ENCODE measurements around the gene PPP2R2D. TPM values are rescaled to one million over a fixed set of nuclear protein-coding genes. Genes with fewer than 3 reads are reported as not detected.

PPP2R2D gene
- total RNA-seq = 43.1 TPM
- long read RNA-seq, full-length matches to known transcripts = 36 of 106 reads
- long read RNA-seq, partial matches to known transcripts = 12 of 106 reads
- long read RNA-seq, other reads (novel, unspliced or antisense) = 58 of 106 reads

DNA sequence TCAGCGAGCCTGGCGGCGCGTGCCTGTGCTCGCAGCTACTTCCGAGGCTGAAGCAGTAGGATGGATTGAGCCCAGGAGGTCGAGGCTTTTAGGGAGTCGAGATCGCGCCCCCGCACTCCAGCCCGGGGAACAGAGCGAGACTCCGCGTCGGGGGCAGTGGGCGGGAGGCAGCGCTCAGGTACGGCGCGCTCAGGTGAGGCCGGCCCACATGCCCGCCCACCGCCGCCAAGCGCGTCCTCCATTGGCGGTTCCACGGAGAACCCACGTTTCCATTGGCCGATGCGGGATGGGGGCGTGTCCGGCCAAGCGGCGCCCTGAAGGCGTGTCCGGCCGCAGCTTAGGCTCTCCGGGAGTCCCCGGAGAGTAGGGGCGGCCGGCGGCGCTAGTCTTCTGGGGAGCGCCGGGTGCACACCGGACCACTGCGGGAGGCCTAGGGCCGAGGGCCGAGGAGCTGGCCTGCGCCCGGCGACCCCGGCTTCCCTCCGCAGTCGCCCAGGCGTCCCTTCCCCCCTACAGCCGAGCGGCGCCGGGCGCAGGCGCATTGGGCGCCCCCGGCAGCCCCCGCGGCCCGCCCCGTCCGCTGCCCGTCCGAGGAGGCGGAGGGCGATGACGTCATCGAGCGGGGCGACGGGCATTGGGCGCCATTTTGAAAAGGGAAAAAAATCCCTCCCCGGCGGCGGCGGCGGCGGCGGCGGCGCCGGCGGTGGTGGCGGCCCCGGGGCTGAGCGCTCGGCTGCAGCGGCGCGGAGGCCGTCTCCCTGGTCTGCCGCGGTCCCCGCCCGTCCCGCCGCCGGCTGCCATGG, at the start of gene PPP2R2D:
Gene PPP2R2D, plus strand, starts transcription at position 659 of the 803 bp plus-strand sequence. Its CDS starts 141 bp downstream, at position 800.
- intact Hi-C loops (cut with micrococcal nuclease) = no loop called here
- peak; percentile 97 for DNase-seq

DNA sequence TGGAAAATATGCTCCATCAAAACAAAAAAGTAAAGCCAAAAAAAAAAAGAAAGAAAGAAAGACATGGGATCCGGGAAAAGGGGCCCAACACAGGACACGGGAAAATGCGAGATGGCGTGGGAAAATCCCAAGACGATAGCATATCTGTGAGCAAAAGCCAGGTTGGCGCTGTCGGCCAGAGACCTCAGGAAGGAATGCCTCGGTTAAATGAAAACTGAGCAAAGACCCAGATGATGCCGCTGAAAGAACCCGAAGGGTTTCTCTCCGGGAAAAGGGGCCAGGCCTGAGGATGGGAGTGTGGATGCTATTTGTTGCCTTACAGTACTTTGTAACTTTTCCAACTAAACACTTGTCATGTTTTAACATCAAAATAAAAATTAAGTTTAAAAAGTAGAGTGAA, 49.5 kb upstream of the PPP2R2D start:
- no peak for DNase-seq

More for the DNA sequence above, at the start of gene PPP2R2D:
- peak; percentile 96 for ATAC-seq

DNA sequence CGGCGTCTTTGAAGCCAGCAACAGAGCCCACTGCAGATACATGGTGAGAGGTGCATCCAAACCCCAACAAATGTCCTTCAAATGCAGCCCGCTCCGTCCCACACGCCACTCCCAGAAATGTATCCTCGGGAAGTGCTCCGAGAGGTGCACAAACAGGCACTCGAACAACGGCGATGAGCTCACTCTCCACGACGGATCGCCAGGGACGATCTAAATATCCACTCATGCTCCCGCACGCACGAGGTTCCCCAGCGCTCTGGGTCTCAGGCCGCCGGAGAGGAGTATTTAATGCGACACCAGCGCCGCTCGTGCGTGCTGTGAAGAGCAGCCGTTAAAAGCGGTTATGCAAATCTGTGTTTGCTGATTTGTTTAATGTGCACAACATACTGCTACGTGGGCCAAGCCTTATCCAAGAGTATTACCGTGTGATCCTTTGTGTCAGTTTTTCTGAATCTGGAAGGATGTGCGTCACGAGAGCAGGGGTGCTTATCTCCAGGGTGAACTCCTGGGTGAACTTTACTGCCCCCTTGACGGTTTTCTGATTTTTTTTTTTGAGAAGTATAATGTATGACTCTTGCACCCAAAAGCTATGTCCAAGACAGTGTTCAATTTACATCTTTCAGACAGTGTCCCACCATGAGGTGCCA, 48.5 kb upstream of the PPP2R2D start:
- DNase-seq (peak; percentile 15), ATAC-seq (no peak)
- intact Hi-C loops (cut with micrococcal nuclease) = no loop called here

More for the DNA sequence above, 49.5 kb upstream of the PPP2R2D start:
- intact Hi-C loops (cut with micrococcal nuclease) = no loop called here
- ATAC-seq = no peak

DNA sequence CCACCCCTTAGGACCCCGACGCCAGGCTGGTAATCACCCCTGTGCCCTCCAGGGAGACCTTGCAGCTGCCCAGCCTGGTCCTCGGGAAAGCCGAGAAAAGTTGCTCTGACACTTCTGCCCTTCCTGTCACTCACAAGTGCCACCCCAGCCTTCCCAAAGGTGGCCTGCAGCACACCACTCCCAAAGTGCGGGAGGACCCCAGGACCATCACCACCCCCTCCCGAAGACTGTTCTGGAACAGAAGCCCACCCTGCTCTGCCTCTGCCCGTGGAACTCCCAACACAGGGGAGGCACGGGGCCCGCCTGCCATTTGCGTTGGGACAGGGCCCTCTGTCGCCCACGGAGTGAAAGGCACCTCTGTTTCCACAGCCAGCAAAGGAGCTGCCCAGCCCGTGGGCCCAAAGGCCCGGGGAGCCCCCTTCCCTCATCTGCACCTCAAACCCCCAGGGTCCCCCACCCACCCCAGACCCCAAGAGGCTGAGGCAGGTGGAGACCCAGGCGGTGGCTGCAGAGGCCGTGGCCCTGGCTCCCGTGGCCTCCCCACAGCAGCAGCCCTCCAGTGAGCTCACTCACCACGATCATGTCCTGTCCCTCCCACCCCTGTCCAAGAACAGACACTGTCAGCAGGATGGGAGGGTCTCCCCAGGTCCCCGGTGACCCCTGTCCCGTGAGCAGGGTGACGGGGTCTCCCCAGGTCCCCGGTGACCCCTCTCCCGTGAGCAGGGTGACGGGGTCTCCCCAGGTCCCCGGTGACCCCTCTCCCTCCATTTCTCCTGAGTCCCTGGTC, 47.8 kb upstream of the PPP2R2D start:
- ATAC-seq = no peak
- intact Hi-C loops (cut with micrococcal nuclease) = no loop called here
- DNase-seq = no peak

DNA sequence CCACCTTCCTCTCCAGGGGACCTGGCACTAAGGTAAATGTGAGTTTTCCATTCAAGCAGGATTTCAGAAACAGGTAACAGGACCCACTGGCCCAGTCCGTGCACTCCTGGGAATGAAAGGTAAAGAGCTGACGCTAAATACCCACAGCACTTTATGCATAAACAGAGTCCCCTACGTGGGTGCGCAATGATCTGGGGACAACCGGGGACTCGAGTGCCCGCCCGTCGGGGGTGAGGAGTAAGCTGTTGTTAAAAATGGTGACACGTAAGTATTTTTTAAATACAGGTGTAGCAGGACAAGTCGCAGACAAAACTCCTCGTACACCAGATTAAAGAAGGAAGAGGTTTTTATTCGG, 47.2 kb upstream of the PPP2R2D start:
- intact Hi-C loops (cut with micrococcal nuclease) = no loop called here
- no peak for ATAC-seq
- no peak for DNase-seq

DNA sequence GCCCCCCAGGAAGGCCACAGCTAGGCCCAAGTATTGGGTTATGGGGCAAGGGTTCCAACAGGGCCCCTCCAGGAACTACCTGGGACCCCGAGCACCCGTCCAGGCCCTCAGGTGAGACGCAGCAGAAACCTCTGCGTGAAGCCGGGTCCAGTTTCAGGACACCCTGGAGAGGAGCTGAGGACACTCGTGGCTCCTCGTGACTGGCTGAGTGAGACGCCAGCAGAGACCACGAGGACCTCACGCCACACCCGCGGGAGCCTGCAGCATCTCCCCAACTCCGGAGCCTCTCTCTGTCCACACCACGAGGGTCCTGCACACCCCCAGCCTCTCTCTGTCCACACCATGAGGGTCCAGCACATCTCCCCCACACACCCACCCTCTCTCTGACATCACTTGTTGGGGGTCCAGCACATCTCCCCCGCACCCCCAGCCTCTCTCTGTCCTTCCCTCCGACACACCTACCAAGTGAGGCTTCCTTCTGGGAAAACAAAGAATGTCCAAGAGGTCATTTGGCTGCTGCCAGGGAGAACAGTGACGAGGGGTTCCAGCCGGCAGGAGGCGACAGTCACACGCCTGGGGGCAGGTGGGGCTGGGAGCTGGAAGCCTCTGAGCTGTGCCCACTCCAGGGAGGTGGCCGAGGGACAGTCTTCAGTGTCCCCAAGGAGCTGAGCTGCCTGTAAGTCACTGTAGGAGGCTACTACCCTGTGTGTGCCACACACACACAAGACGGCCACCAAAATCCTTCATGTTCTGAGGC, 46.1 kb upstream of the PPP2R2D start:
- no peak for ATAC-seq
- no peak for DNase-seq
- intact Hi-C loops (cut with micrococcal nuclease) = no loop called here

DNA sequence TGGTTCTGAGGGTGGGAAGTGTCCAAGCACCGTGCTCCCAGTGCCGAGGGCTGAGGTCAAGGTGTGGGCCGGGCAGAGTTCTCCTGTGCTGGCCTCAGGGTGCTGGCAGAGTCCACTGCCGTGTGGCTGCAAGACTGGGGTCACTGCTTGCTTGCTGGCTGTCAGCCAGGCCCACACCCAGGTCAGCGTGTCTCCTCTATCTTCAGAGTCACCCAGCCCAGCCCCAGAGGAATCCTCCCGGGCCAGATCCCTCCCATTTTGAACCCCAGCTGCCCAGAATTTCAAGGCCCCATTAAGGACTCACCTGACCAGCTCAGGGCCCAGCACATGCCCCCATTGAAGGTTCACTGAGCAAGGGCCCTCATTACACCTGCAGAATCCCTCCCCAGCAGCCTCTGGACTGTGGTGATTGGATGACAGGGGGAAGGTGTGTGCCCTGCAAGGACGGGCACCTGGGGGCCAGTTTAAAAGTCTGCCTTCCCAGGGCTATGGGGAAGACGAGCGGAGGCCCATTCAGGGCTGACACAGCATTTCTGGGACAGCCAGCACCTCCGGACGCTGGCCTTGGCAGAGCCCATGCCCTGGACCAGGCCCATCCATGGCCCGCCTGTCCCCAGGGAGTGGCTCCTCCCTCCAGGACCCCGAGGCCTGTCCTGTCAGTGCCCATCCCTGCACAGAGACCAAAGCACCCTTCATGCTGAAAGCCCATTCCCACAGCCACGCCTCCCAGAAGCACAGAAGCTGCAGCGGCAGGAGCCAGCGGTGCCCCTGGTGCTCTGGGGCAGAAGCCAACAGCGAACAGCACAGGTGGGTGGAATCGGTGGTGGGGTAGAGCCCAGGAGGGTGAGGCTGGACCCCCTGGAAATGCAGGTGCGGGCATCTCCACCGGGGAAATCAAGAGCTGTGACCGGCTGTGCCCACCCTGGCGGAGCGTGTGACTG, 45.1 kb upstream of the PPP2R2D start:
- intact Hi-C loops (cut with micrococcal nuclease) = no loop called here
- ATAC-seq (no peak), DNase-seq (no peak)

DNA sequence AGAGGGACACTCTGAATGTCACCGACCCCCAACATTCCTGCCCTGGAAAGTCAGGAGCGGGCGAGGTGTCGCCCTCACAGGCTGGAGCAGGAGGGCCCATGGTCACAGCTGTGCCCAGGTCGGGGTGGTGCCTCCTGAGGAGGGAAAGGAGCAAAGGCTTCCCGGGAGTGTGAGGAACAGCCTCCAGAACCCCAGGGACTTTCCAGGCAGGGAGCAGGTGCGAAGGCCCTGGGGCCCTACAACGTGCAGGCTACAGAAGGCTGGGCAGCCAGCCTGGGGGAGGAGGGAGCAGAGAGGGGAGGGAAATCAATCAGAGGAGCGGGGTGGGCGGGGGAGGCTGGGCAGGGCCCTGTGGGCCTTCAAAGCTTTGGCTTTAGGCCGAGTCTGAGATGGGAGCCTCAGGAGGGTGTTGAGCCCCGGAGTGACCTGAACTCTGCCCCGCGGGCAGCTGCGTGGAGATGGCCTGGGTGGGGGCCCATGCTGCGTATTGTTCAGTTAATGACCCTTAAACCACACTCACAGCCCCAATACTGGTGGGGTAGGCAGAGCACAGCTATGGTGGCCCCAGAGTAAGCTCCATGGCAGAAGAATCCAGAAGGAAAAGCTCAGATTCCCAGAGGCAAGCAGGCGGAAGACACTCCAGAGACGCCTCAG, 44.2 kb upstream of the PPP2R2D start:
- no peak for ATAC-seq
- intact Hi-C loops (cut with micrococcal nuclease) = no loop called here
- no peak for DNase-seq

DNA sequence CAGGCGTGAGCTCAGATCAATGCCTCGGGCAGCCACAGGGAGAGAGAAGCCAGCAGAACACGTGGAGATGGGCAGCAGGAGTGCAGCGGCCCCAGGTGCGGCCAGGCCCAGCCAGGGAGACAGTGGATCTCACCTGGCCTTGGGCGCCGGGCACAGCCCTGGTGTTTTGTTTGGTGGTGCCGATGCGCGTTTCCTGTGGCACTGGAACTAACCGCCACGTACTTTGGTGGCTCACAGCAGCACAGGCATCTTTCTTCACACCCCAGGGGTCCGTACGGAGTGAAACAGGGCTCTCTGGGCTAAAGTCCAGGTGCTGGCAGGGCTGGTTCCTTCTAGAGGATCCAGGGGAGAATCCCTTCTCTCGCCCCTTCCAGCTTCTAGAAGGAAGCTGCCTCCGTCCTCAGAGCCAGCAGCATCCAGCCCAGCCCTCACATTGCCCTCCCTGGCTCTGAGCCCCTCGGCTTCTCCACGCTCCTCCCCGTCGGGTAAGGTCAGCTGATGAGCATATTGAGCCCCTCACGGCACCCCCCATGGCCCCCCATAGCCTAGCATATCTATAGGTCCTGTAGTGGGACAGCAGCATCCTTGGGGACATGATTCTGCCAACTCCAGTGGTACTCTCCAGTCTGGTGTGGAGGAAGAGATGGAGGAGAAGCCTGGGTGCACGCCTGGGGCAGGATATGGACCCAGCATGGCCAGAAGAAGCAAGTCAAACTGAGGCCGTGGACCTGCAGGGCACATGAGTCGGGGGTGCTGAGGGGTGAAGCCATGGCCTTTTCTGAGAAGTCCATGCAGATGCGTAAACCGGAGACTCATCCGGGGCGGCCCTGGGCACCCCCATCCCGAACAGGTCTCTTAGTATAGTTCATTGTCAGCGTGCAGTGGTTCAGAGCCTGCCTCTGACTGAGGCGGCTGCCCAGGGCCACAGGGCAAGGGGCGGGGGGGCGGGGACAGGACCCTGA, 43.4 kb upstream of the PPP2R2D start:
- ATAC-seq (no peak), DNase-seq (no peak)
- intact Hi-C loops (cut with micrococcal nuclease) = no loop called here

DNA sequence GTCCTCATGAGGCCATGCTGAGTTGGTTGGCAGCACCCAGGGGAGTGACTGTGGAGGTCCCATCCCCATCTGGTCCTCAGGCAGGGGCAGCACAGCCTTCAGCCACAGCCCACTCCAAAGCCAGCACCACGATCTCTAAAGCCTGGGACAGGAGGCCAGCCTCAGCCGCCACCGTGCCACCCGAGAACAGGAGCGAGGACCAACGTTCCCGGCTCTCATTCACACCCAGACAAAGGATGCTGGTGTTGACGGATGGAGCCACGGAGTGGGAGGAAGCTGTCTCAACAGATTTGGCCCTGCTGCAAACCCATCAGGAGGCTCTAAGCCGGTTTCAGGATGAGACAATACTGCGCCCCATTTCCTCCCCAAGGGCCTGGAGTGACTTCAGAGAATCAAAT, 42.7 kb upstream of the PPP2R2D start:
- ATAC-seq (no peak), DNase-seq (no peak)
- intact Hi-C loops (cut with micrococcal nuclease) = no loop called here

DNA sequence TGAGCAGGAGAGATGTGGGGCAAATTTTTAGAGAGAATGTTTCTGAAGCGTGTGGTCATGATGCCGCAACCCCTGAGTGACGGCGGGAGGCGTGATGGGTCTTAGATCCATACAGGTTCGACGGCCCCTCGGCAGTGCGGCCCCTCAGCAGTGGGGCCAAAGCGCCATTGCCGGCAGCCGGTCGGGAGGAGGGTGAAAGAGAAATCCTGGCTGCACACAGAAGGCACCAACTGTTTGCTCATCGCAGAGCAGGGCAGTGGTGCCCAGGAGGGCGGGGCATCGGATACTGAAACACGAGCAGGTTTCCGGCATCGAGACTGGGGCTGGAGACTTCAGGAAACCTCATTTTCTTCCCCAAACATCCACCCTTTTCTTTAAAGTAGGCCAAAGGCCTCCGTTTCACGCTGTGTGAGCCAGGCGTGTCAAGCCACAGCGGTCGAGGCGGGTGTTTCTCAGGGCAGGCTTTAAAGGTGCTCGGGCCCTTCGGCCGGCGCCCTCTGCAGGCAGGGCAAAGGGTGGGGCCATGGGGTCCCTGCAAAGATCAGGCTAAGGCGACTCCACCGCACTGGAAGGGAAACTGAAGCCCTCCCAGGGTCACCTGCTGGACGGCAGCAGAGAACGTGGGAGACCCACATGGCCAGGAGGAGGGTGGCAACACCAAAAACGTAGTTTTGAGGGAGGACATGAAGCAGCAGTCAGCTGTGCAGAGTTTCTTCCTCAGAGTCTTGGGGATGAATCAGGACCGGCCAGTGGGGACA, 42.0 kb upstream of the PPP2R2D start:
- ATAC-seq (no peak), DNase-seq (no peak)
- intact Hi-C loops (cut with micrococcal nuclease) = no loop called here

DNA sequence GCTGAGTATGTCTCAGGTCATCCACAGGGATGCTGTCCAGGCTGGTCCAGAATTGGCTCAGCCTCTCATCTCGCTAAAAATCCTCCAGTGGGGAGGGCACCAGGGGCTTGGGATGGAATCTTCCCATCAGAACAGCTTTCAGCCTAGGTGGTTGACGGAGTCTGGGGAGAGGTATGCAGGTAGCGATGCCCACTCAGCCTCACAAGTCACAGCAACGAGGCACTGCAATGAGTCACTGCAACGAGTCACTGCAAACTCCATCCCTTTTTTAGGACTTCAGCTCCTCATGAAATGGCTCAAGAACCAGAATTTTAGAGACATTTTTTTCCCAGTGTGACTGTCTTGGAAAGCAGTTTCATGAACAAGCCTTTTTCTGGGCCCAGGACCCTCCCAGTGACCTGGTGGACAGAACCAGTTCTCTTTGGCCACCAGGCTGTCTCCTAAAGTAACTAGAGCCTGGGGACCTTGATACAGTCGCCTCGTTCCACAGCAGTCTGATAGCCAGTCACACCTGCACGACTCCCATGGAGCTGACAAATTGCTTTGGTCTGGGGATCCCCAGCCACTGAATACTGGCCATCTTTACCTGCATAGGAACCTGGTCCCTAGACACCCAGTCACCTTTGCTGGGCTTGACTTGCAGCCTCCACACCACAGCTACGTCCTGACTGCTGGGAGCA, 41.3 kb upstream of the PPP2R2D start:
- intact Hi-C loops (cut with micrococcal nuclease) = no loop called here

DNA sequence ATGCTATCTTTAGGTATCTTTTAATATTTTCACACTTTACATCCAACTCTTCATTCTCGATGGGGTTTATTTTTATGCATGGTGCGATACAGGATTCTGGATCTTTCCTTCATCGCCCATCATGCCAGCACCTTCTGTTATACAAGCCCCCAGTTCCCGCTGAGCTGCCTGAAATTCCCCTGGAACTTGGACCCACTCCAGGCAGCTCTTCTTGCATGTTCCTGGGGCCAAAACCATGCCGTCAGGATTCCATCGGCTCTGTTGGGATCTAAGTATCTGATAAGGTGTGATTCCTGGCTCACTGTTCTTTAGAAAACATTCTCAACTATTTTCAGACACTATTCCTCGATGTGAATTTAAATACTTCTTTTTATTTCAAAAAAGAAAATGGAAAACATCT, 40.5 kb upstream of the PPP2R2D start:
- DNase-seq (no peak), ATAC-seq (no peak)
- intact Hi-C loops (cut with micrococcal nuclease) = no loop called here

More for the DNA sequence above, 41.3 kb upstream of the PPP2R2D start:
- DNase-seq (no peak), ATAC-seq (no peak)

DNA sequence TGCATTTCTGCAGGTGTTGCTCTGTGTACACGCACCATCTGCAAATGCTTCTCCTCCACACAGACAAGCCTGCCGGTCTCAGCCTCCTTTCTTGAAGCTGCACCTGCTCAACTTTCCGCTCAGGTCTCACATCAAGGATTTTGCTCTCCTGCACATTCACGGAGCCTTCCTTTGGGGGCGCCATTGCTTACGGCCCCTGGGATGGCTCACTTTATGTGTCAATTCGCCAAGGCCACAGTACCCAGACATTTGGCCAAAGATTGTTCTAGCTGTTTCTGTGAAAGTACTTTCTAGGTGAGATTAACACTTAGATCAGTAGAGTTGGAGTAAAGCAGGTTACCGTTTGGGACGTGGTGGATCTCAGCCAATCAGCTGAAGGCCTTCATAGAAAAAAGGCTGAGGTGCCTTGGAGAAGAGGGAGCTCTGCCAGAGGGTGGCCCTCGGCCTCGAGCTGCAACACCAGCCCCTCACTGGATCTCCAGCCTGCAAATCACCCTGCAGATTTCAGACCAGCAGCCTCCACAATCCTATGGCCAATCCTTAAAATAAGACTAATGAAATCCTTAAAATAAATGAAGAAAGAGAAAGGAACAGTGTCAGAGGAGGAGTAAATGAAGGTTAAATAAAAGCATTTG, 39.9 kb upstream of the PPP2R2D start:
- intact Hi-C loops (cut with micrococcal nuclease) = no loop called here
- DNase-seq (no peak), ATAC-seq (no peak)

DNA sequence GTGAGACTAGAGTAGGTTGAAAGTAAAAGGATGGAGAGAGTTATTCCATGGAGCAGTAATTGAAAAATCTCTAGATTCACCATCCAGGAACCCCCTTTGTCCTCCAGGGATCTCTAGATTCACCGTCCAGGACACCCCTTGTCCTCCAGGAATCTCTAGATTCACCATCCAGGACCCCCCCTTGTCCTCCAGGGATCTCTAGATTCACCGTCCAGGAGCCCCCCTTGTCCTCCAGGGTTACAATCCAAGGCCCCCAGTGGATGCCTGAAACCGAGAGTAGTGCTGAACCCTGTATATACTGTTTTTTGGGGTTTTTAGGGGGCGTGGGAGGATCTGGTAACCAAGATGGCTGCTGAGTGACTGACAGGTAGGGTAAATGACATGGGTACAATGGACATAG, 38.3 kb upstream of the PPP2R2D start:
- ATAC-seq = no peak
- DNase-seq = no peak
- intact Hi-C loops (cut with micrococcal nuclease) = no loop called here
